Smooth muscle cell (in vitro differentiated cells): Measurements from ENCODE around the gene PIGN. TPM values are rescaled to one million over a fixed set of nuclear protein-coding genes. Genes with fewer than 3 reads are reported as not detected.

Source experiments
- DNase-seq: peaks from one replicate; lab custom pipeline; 2025; ENCODE audit not compliant: unreplicated experiment; lab: John Stamatoyannopoulos, UW
- H2AFZ ChIP-seq: fragments of 200-600 bp; sonication (generic); 2 replicates; pipeline ENCODE4 v1.6.0; 2016; ENCODE audit warnings: antibody characterized with exemption, low read depth, mild to moderate bottlenecking
- H3F3A ChIP-seq: fragments of 200-600 bp; sonication (generic); 2 replicates; pipeline ENCODE4 v1.6.0; 2017; ENCODE audit warnings: antibody characterized with exemption, low read depth
- H3K27ac ChIP-seq: fragments of 200-600 bp; sonication (generic); 2 replicates; pipeline ENCODE4 v1.5.1; 2016; ENCODE audit warnings: low read depth, mild to moderate bottlenecking
- H3K27me3 ChIP-seq: fragments of 200-600 bp; sonication (generic); 2 replicates; pipeline ENCODE4 v1.6.1; 2016; ENCODE audit warnings: low read depth, mild to moderate bottlenecking
- H3K36me3 ChIP-seq: fragments of 200-600 bp; sonication (generic); 2 replicates; pipeline ENCODE4 v1.5.1; 2016; ENCODE audit warnings: low read depth
- H3K4me1 ChIP-seq: fragments of 200-600 bp; sonication (generic); 2 replicates; pipeline ENCODE4 v1.5.1; 2016; ENCODE audit warnings: low read depth
- H3K4me2 ChIP-seq: fragments of 200-600 bp; sonication (generic); 2 replicates; pipeline ENCODE4 v1.6.0; 2016; ENCODE audit warnings: mild to moderate bottlenecking
- H3K4me3 ChIP-seq: fragments of 200-600 bp; sonication (generic); 2 replicates; pipeline ENCODE4 v1.5.1; 2016; ENCODE audit warnings: mild to moderate bottlenecking
- H3K79me2 ChIP-seq: fragments of 200-600 bp; sonication (generic); 2 replicates; pipeline ENCODE4 v1.6.0; 2016; ENCODE audit warnings: low read depth, mild to moderate bottlenecking
- H3K9ac ChIP-seq: fragments of 200-600 bp; sonication (generic); 2 replicates; pipeline ENCODE4 v1.6.0; 2016; ENCODE audit warnings: low read depth
- H3K9me3 ChIP-seq: fragments of 200-600 bp; sonication (generic); replicated peaks from 2 replicates; pipeline ENCODE4 v1.5.1; 2016; ENCODE audit warnings: low read depth
- H4K20me1 ChIP-seq: fragments of 200-600 bp; sonication (generic); 2 replicates; pipeline ENCODE4 v1.6.0; 2016; ENCODE audit warnings: low read depth
- WGBS: methylation state at CpG from one replicate; pipeline ENCODE4 v1.1.7; 2016; ENCODE audit warnings: low lambda C conversion rate; 5-methylcytosine and 5-hydroxymethylcytosine counted together
- polyA plus RNA-seq: library from polyadenylated mRNA; unstranded; fragments of >200 nt; fragmentation: Nextera tagmentation; extraction: Ambion mirVana; gene quantifications from 2 replicates; pipeline ENCODE4 v1.2.1, GENCODE V29; 2016
- total RNA-seq: library from RNA; depleted of rRNA; stranded (reverse); fragments of >200 nt; gene quantifications from 2 replicates; pipeline ENCODE4 v1.2.3, GENCODE V29; 2014
- TF ChIP-seq, protein P1 (sequence below): fragments of 200-600 bp; sonication (generic); IDR thresholded peaks from 2 replicates; pipeline ENCODE4 v1.5.1; 2017; ENCODE audit warnings: borderline replicate concordance, mild to moderate bottlenecking, antibody characterized with exemption; ENCODE audit not compliant: insufficient read depth, poor library complexity, severe bottlenecking

PIGN gene
- total and polyA plus RNA-seq, 2 experiments from 2014 or later, result 14.3 to 31.8 TPM

DNA sequence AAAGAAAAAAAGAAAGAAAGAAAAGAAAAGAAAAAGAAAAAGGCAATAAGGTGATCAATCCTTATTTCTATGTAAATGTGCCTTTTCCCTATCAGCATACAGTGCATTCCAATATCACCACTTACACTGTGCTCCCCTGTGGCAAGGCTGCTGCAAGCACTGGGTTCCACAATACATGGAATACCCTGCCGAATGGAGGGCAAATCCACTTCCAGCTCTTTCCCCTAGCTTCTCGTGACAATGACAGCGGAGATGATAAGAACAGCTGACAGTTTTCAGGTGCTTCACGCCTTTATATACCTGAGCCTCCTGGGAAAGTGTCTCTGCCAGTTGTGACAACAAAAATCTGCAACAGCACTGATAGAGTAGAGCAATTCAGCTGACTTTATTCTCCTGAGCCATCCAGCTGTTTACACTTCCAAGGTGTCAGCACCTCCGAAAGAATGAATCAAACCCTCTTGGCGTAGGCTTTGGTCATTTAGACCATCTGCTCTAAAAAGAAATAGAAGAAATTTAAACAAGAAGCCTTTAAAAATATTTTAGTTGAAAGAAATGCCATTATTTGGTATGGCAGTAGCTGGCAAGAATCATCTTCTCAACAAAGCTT, 158.8 kb downstream of the PIGN start:
- no peaks in the 10 kb centered on the region for H3K79me2 ChIP-seq
- H3K9ac ChIP-seq, result no peak overlapping the region
- H3K9me3 ChIP-seq, result no peaks in the 10 kb centered on the region
- no peak overlapping the region for H3K4me2 ChIP-seq
- DNase-seq, result no peak
- H2AFZ ChIP-seq, result no peak overlapping the region
- H3K27me3 ChIP-seq, result no peaks in the 10 kb centered on the region
- H3F3A ChIP-seq, result peaks cover 12% of the 10 kb centered on the region
- no peaks in the 10 kb centered on the region for H4K20me1 ChIP-seq
- H3K27ac ChIP-seq, result no peak overlapping the region
- TF ChIP-seq, protein P1, sequence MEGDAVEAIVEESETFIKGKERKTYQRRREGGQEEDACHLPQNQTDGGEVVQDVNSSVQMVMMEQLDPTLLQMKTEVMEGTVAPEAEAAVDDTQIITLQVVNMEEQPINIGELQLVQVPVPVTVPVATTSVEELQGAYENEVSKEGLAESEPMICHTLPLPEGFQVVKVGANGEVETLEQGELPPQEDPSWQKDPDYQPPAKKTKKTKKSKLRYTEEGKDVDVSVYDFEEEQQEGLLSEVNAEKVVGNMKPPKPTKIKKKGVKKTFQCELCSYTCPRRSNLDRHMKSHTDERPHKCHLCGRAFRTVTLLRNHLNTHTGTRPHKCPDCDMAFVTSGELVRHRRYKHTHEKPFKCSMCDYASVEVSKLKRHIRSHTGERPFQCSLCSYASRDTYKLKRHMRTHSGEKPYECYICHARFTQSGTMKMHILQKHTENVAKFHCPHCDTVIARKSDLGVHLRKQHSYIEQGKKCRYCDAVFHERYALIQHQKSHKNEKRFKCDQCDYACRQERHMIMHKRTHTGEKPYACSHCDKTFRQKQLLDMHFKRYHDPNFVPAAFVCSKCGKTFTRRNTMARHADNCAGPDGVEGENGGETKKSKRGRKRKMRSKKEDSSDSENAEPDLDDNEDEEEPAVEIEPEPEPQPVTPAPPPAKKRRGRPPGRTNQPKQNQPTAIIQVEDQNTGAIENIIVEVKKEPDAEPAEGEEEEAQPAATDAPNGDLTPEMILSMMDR, result no peak
- H3K4me3 ChIP-seq, result no peak overlapping the region
- WGBS, result 95% methylated on average over 6 of the region's 6 CpGs
- no peaks in the 10 kb centered on the region for H3K36me3 ChIP-seq
- peaks cover 3% of the 10 kb centered on the region for H3K4me1 ChIP-seq

DNA sequence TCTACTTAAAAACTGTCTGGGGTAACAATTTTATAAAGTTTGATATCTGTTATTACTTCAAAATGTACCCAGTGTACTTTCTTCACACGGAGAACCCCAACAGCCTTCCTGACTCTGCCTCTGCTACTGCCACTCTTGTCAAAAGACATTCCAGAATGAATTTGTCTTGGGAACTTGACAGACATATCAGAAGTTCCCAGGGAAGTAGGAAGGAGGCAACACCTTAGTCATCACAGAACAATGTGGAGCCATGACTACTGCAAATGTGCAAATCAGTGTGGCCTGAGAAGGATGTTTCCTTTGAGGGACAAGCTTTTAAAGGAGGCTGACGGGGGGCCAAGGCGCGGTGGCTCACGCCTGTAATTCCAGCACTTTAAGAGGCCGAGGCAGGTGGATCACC, 160.3 kb downstream of the PIGN start:
- H3K27ac ChIP-seq, result no peak overlapping the region
- DNase-seq, result no peak
- no peaks in the 10 kb centered on the region for H3K36me3 ChIP-seq
- peaks cover 12% of the 10 kb centered on the region for H3F3A ChIP-seq
- H2AFZ ChIP-seq, result no peak overlapping the region
- TF ChIP-seq, protein P1, result no peak
- H3K4me1 ChIP-seq, result peaks cover 3% of the 10 kb centered on the region
- no peak overlapping the region for H3K4me2 ChIP-seq
- no peaks in the 10 kb centered on the region for H4K20me1 ChIP-seq
- no peaks in the 10 kb centered on the region for H3K79me2 ChIP-seq
- H3K4me3 ChIP-seq, result no peak overlapping the region
- whole genome bisulfite sequencing, result 68% methylated on average over 6 of the region's 6 CpGs
- H3K9ac ChIP-seq, result no peak overlapping the region
- no peaks in the 10 kb centered on the region for H3K27me3 ChIP-seq
- no peaks in the 10 kb centered on the region for H3K9me3 ChIP-seq

DNA sequence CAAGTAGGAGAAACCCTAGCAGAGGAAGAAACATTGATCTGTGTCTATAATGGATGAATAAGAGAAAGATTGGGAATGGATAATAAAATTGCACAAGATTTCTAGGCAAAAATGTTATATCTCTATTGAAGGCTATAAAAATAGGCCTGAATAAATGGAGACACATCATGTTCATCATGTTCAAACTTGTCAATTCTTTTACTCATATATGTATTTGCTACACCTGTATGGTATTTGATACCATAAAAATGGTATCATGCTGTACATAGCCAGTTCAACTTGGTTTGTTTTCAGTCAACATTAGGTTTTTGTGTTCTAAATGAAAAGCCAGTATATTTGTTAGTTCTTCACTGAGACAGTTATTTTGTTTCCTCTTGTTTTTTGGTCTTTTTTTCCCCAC, 161.9 kb downstream of the PIGN start:
- Histone ChIP-seq H3K4me1 (no peaks in the 10 kb centered on the region), H4K20me1 (no peaks in the 10 kb centered on the region), H3K79me2 (no peaks in the 10 kb centered on the region), H3F3A (peaks cover 5% of the 10 kb centered on the region), H2AFZ (no peak overlapping the region), H3K27me3 (no peaks in the 10 kb centered on the region), H3K27ac (no peak overlapping the region), H3K9me3 (no peaks in the 10 kb centered on the region), H3K9ac (no peak overlapping the region), H3K36me3 (no peaks in the 10 kb centered on the region), H3K4me2 (no peak overlapping the region), H3K4me3 (no peak overlapping the region)
- TF ChIP-seq, protein P1, result no peak
- no peak for DNase-seq

DNA sequence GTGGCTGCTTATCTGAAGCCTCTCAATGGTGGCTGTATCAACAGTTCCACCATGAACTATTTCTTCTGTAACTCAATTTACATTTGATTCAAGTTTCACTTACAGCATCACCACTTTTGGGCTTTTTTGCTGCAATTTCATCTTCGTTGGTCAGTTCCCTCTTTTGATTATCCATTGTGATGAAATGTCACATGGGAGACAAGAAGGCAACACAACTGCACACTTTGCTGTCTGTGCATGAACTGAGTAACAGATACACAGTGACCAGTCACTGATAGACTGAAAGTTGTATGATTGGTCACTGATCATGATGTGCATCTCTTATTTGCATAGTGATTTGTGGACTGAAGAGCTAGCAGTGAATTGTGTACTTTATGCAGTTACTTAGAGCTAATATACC, 163.3 kb downstream of the PIGN start:
- no peak overlapping the region for H3K4me2 ChIP-seq
- no peaks in the 10 kb centered on the region for H3K4me1 ChIP-seq
- no peak for DNase-seq
- no peaks in the 10 kb centered on the region for H3K9me3 ChIP-seq
- no peaks in the 10 kb centered on the region for H3F3A ChIP-seq
- TF ChIP-seq, protein P1, result no peak
- WGBS, result 87% methylated on average over 1 of the region's 1 CpG
- H3K36me3 ChIP-seq, result no peaks in the 10 kb centered on the region
- no peak overlapping the region for H3K9ac ChIP-seq
- H3K27ac ChIP-seq, result no peak overlapping the region
- H2AFZ ChIP-seq, result no peak overlapping the region
- no peaks in the 10 kb centered on the region for H4K20me1 ChIP-seq
- H3K79me2 ChIP-seq, result no peaks in the 10 kb centered on the region
- no peak overlapping the region for H3K4me3 ChIP-seq
- H3K27me3 ChIP-seq, result no peaks in the 10 kb centered on the region
